Fibroblast of mammary gland (primary cell): Measurements from ENCODE around the gene SPSB4.

Source experiments
- DNase-seq: peaks from one replicate; pipeline ENCODE4 v3.0.0-alpha.2; 2010; ENCODE audit warnings: low read depth
- H3K4me3 ChIP-seq: 2 replicates; pipeline ENCODE4 v1.5.1; 2011; ENCODE audit warnings: low read depth, mild to moderate bottlenecking, low read length, moderate library complexity; ENCODE audit not compliant: control insufficient read depth
- TF ChIP-seq, protein P1 (sequence below): conservative IDR thresholded peaks from 2 replicates; pipeline ENCODE4 v1.5.1; 2011; ENCODE audit warnings: low read depth, low read length, inconsistent platforms; ENCODE audit not compliant: control insufficient read depth, insufficient read depth

Gene SPSB4

GRCh38 chr3:141019244-141019643, 31.9 kb upstream of the SPSB4 start:
- TF ChIP-seq, protein P1, sequence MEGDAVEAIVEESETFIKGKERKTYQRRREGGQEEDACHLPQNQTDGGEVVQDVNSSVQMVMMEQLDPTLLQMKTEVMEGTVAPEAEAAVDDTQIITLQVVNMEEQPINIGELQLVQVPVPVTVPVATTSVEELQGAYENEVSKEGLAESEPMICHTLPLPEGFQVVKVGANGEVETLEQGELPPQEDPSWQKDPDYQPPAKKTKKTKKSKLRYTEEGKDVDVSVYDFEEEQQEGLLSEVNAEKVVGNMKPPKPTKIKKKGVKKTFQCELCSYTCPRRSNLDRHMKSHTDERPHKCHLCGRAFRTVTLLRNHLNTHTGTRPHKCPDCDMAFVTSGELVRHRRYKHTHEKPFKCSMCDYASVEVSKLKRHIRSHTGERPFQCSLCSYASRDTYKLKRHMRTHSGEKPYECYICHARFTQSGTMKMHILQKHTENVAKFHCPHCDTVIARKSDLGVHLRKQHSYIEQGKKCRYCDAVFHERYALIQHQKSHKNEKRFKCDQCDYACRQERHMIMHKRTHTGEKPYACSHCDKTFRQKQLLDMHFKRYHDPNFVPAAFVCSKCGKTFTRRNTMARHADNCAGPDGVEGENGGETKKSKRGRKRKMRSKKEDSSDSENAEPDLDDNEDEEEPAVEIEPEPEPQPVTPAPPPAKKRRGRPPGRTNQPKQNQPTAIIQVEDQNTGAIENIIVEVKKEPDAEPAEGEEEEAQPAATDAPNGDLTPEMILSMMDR = no peak
- no peak overlapping the region for H3K4me3 ChIP-seq
- no peak for DNase-seq

DNA sequence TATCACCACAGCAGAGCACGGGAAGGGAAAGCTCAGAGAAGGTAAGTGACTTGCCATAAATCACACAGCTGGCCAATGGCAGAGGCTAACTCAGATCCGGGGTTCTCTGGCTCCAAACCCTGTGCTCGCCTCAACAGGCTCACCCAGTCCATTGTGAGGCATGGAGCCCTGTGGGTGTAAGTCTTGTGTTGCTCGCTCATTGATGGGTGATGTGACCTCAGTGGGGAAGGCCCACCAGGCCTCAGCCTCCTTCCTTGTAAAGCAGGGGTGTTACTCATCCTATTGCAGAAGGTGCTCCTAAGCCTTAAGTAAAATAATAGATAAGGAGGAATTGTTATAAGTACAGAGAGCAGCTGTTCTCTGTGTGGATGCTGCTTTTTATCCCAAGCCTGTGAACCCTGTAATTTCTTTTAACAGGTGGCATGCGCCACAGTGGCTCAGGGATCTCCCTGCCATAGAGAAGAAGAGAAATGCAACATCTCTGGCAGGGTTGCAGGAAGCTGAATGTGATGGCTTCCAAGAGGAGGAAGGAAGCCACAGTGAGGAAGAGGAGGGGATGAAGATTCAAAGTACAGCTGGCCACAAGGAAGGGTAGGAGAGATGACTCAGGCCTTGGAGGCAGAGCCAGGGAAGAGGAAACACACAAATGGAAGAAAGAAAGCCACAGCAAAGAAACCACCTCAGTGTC, 30.9 kb upstream of the SPSB4 start:
- no peak overlapping the region for H3K4me3 ChIP-seq
- TF ChIP-seq, protein P1 = no peak
- DNase-seq = peak; percentile 10

DNA sequence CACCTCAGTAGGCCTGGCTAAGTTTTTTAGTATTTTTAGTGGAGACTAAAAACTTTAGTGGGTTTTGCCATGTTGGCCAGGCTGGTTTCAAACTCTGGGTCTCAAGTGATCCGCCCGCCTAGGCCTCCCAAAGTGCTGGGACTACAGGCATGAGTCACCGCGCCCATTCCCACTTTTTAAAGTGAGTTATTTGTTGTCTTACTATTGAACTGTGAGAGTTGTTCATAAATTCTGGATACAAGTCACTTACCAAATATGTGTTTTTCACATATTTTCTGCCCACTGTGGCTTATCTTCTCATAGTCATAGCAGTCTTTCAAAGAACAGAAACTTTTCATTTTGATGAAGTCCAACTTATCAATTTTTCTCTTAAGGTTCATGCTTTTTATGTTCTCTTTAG, 29.9 kb upstream of the SPSB4 start:
- TF ChIP-seq, protein P1 = no peak
- no peak for DNase-seq
- no peak overlapping the region for H3K4me3 ChIP-seq

GRCh38 chr3:141030296-141030695, 20.9 kb upstream of the SPSB4 start:
- H3K4me3 ChIP-seq = no peak overlapping the region
- TF ChIP-seq, protein P1 = no peak
- DNase-seq = no peak

DNA sequence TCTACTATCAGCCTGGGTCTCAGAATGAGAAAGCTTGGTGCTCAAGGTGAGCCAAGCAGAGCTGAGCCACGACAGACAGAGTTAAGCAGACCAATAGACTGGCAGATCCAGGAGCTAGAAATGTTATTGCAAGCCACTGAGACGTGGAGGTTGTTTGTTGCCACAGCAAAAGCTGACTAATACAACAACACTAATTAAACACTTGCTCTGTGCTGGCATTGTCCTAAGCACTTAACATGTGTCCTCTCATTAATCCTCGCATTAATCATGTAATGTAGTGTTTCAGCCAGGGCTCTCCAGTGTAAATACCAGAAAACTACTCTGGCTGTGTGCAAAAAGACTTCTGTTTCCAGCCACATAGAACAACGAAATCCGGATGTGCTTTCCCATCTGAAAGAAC, 11.6 kb upstream of the SPSB4 start:
- H3K4me3 ChIP-seq = no peak overlapping the region
- TF ChIP-seq, protein P1 = no peak
- no peak for DNase-seq

- TF ChIP-seq, protein P1 = no peak
- H3K4me3 ChIP-seq = no peak overlapping the region
These were observed 6.2 kb upstream of the SPSB4 start for GRCh38 chr3:141044695-141045641.

More at GRCh38 chr3:141044695-141045641, 6.2 kb upstream of the SPSB4 start:
- DNase-seq = no peak
